ENCODE measurements around the gene ATP6V1E1.
"Not testable (repeated sequence)": the region's sequence is repeated elsewhere in the genome, so short reads cannot be mapped to it uniquely, and the experiment has no call there.

ATP6V1E1 gene

GRCh38 chr22:17641269-17641668 lies 12.7 kb upstream of the ATP6V1E1 start:
- Mint-ChIP-seq H3K36me3 (ENCODE audit: low read depth) (peaks cover 11% of the 10 kb centered on the region), H3K4me1 (ENCODE audit: low read depth) (peaks cover 24% of the 10 kb centered on the region), H3K4me3 (no peak overlapping the region), H3K27me3 (ENCODE audit: low read depth) (no peaks in the 10 kb centered on the region), H3K9me3 (no peaks in the 10 kb centered on the region), H3K27ac (peak overlapping the region; percentile 20)

DNA sequence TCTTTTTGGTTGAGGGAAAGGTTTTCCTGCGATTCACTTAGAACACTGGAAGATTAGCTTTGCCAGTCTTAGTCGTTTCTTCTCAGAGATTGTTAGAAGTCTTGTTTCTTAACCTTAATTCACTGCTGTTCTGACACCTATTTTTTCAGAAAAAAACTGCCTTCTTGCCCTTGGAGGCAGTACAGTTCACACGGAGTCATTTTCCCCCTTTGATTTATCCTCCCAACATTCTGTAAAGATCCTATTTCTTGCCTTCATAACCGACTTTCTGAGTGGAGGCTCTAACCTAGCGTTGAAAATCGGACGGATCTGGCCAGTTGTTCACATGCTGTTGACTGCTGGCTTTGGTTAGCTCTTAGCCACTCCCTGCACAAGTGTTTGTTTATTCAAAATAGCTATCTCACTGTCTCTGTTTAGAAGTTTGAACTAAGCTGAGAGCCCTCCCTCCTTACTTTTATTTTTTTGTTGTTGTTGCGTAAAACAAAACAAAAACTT lies 10.7 kb upstream of the ATP6V1E1 start:
- Mint-ChIP-seq H3K4me3 (peak overlapping the region; percentile 94), H3K4me1 (ENCODE audit: low read depth) (peaks cover 24% of the 10 kb centered on the region), H3K27ac (peak overlapping the region; percentile 99), H3K36me3 (ENCODE audit: low read depth) (peaks cover 11% of the 10 kb centered on the region), H3K27me3 (ENCODE audit: low read depth) (no peaks in the 10 kb centered on the region), H3K9me3 (no peaks in the 10 kb centered on the region)

DNA sequence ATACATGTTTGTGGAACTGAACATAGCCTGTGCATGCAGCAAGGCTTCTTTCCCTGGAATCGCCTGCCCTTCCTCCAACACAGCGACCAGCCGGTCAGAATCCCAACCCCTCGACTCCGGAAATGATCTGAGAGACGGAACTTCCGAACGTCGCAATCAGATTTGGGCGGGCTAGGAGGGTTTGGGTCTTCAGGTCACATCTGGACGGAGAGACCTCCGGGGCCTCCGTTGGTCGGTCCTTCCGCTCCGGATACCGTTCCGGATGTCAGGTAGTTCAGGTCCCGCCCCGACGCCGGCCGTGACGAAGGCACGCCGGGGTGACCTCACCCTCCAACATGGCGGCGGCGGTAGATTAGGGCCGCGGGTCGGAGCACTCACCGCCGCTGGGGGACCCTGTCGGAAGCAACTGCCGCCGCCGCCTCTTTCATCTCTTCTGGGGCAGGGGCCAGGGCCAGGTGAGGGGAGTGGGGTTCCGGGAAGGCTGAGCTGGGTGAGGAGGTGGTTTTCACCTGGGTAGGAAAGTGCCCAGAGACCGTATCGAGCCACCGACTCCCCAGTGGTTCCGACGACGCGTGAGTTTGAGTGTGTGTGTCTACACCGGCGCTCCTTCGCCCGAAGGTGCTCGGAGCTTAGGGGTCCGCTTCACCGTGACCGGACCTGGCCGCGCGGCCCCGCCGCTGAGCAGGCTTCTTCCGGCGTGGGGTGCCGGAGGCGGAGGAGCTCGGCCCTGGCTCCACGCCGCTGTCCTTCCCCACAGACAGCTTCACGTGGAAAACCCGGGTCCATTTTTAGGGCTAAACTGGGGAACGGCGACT lies 10.1 kb upstream of the ATP6V1E1 start, which contains the start of gene BCL2L13:
TSS of gene BCL2L13 (plus strand) at position 326 of the 815 bp plus-strand sequence. CDS start 16,955 bp downstream, outside the sequence.
- H3K9me3 Mint-ChIP-seq, result no peaks in the 10 kb centered on the region
- H3K27me3 Mint-ChIP-seq (ENCODE audit: low read depth), result no peaks in the 10 kb centered on the region
- H3K36me3 Mint-ChIP-seq (ENCODE audit: low read depth), result peaks cover 11% of the 10 kb centered on the region
- H3K4me1 Mint-ChIP-seq (ENCODE audit: low read depth), result peaks cover 24% of the 10 kb centered on the region
- H3K4me3 Mint-ChIP-seq, result peak within 1 kb of the TSS; percentile 94
- peak within 1 kb of the TSS; percentile 99 for H3K27ac Mint-ChIP-seq

- H3K9me3 Mint-ChIP-seq, result no peaks in the 10 kb centered on the region
- peak overlapping the region; percentile 94 for H3K4me3 Mint-ChIP-seq
- H3K36me3 Mint-ChIP-seq (ENCODE audit: low read depth), result peaks cover 11% of the 10 kb centered on the region
- peaks cover 24% of the 10 kb centered on the region for H3K4me1 Mint-ChIP-seq (ENCODE audit: low read depth)
- H3K27me3 Mint-ChIP-seq (ENCODE audit: low read depth), result no peaks in the 10 kb centered on the region
- peak overlapping the region; percentile 99 for H3K27ac Mint-ChIP-seq
These were observed 9.6 kb upstream of the ATP6V1E1 start for GRCh38 chr22:17638182-17638431.

- peaks cover 11% of the 10 kb centered on the region for H3K36me3 Mint-ChIP-seq (ENCODE audit: low read depth)
- peaks cover 23% of the 10 kb centered on the region for H3K4me1 Mint-ChIP-seq (ENCODE audit: low read depth)
- peak overlapping the region; percentile 94 for H3K4me3 Mint-ChIP-seq
- H3K9me3 Mint-ChIP-seq, result no peaks in the 10 kb centered on the region
- H3K27me3 Mint-ChIP-seq (ENCODE audit: low read depth), result no peaks in the 10 kb centered on the region
- H3K27ac Mint-ChIP-seq, result peak overlapping the region; percentile 99
These were observed 9.1 kb upstream of the ATP6V1E1 start for GRCh38 chr22:17637490-17638181.

DNA sequence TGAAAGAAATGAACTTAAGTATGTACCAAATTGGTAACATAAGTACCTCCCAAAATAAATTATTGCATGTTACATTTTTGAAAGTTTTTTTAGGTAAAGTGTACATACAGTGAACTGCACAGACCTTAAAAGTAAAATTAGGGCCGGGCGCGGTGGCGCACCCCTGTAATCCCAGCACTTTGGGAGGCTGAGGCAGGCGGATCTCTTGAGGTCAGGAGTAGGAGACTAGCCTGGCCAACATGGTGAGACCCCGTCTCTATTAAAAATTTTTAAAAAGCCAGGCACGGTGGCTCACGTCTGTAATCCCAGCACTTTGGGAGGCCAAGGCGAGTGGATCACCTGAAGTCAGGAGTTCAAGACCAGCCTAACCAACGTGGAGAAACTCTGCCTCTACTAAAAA lies 8.3 kb upstream of the ATP6V1E1 start:
- not testable (repeated sequence) for H3K27me3 Mint-ChIP-seq (ENCODE audit: low read depth); H3K4me3 Mint-ChIP-seq; H3K27ac Mint-ChIP-seq; H3K9me3 Mint-ChIP-seq
- peaks cover 23% of the 10 kb centered on the region for H3K4me1 Mint-ChIP-seq (ENCODE audit: low read depth)
- H3K36me3 Mint-ChIP-seq (ENCODE audit: low read depth), result peaks cover 11% of the 10 kb centered on the region

GRCh38 chr22:17634696-17635095 lies 6.1 kb upstream of the ATP6V1E1 start:
- Mint-ChIP-seq H3K27me3 (ENCODE audit: low read depth) (no peaks in the 10 kb centered on the region), H3K36me3 (ENCODE audit: low read depth) (peaks cover 6% of the 10 kb centered on the region), H3K4me1 (ENCODE audit: low read depth) (peaks cover 16% of the 10 kb centered on the region), H3K9me3 (no peaks in the 10 kb centered on the region), H3K4me3 (no peak overlapping the region), H3K27ac (no peak overlapping the region)

GRCh38 chr22:17633998-17634323 lies 5.4 kb upstream of the ATP6V1E1 start:
- H3K4me1 Mint-ChIP-seq (ENCODE audit: low read depth), result peaks cover 12% of the 10 kb centered on the region
- H3K27me3 Mint-ChIP-seq (ENCODE audit: low read depth), result no peaks in the 10 kb centered on the region
- H3K27ac Mint-ChIP-seq, result no peak overlapping the region
- no peak overlapping the region for H3K4me3 Mint-ChIP-seq
- H3K9me3 Mint-ChIP-seq, result no peaks in the 10 kb centered on the region
- H3K36me3 Mint-ChIP-seq (ENCODE audit: low read depth), result peaks cover 6% of the 10 kb centered on the region

DNA sequence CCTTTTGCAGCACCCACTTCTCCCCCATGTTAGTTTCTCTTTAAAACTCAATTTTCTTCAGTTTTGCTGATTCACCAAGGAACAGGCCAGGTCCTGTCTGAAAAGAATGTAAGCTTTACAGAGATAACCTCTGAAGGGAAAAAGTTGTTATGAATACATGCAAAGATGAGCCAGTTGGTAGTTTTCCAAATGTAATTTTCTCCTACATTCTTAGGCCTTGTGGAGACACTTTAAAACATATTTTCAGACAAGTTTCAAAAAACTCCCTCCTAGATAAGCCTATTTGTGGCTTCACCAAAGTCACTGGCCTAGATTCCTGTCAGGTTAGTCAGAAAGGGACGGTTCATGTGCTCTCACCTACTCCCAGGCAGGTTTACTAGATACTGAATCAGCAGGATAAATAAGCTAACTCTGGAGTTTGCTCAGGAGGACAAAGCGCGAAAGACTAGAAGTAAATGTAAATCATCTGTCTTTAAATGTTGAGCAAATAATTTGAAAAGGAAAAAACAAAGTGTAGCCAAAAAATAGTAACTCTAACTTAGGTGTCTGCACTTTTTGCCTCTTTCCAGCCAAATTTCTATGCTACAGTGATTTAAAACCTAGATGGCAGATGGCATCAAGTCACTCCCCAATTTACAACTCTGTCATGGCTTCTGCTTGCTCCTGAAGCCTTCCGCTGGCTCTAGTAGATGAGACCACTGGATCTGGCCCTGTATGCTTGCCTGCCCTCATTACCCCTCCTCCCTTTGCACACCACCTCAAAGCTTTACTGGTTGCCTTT lies 4.9 kb upstream of the ATP6V1E1 start:
- Mint-ChIP-seq H3K36me3 (ENCODE audit: low read depth) (peaks cover 3% of the 10 kb centered on the region), H3K4me3 (no peak overlapping the region), H3K4me1 (ENCODE audit: low read depth) (peaks cover 15% of the 10 kb centered on the region), H3K9me3 (no peaks in the 10 kb centered on the region), H3K27me3 (ENCODE audit: low read depth) (no peaks in the 10 kb centered on the region), H3K27ac (no peak overlapping the region)

- Mint-ChIP-seq H3K4me1 (ENCODE audit: low read depth) (peaks cover 6% of the 10 kb centered on the region), H3K4me3 (no peak overlapping the region), H3K27ac (no peak overlapping the region), H3K36me3 (ENCODE audit: low read depth) (no peaks in the 10 kb centered on the region), H3K9me3 (no peaks in the 10 kb centered on the region), H3K27me3 (ENCODE audit: low read depth) (no peaks in the 10 kb centered on the region)
These were observed 2.6 kb upstream of the ATP6V1E1 start for GRCh38 chr22:17631076-17631565.

GRCh38 chr22:17629641-17630040 lies 1.1 kb upstream of the ATP6V1E1 start:
- Mint-ChIP-seq H3K9me3 (no peaks in the 10 kb centered on the region), H3K27me3 (ENCODE audit: low read depth) (no peaks in the 10 kb centered on the region), H3K4me3 (peak overlapping the region; percentile 98), H3K27ac (peak overlapping the region; percentile 31), H3K36me3 (ENCODE audit: low read depth) (peaks cover under 1% of the 10 kb centered on the region), H3K4me1 (ENCODE audit: low read depth) (peaks cover 6% of the 10 kb centered on the region)

GRCh38 chr22:17629173-17629489 lies 582 bp upstream of the ATP6V1E1 start:
- Mint-ChIP-seq H3K27ac (peak overlapping the region; percentile 93), H3K9me3 (no peaks in the 10 kb centered on the region), H3K4me3 (peak overlapping the region; percentile 98)

DNA sequence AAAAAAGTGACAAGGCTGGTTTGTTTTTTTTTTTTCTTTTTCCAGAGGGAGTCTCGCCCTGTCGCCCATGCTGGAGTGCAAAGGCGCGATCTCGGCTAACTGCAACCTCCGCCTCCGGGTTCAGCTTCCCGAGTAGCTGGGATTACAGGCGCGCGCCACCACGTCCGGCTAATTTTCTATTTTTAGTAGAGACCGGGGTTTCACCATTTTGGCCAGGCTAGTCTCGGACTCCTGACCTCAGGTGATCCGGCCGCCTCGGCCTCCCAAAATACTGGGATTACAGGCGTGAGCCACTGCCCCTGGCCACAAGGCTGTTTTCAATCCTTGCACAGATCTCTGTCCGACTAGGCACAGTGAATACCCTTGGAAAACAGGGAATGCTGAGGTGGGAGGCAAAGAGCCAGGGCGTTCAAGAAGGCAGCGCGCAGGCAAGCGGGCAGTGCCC lies 566 bp downstream of the ATP6V1E1 start:
- H3K9me3 Mint-ChIP-seq, result no peaks in the 10 kb centered on the region
- peaks cover 1% of the 10 kb centered on the region for H3K36me3 Mint-ChIP-seq (ENCODE audit: low read depth)
- peak overlapping the region; percentile 98 for H3K4me3 Mint-ChIP-seq
- peaks cover 12% of the 10 kb centered on the region for H3K4me1 Mint-ChIP-seq (ENCODE audit: low read depth)
- peak overlapping the region; percentile 93 for H3K27ac Mint-ChIP-seq
- no peaks in the 10 kb centered on the region for H3K27me3 Mint-ChIP-seq (ENCODE audit: low read depth)

More at GRCh38 chr22:17629173-17629489, 582 bp upstream of the ATP6V1E1 start:
- H3K36me3 Mint-ChIP-seq (ENCODE audit: low read depth), result peaks cover 1% of the 10 kb centered on the region
- no peaks in the 10 kb centered on the region for H3K27me3 Mint-ChIP-seq (ENCODE audit: low read depth)
- peaks cover 6% of the 10 kb centered on the region for H3K4me1 Mint-ChIP-seq (ENCODE audit: low read depth)

DNA sequence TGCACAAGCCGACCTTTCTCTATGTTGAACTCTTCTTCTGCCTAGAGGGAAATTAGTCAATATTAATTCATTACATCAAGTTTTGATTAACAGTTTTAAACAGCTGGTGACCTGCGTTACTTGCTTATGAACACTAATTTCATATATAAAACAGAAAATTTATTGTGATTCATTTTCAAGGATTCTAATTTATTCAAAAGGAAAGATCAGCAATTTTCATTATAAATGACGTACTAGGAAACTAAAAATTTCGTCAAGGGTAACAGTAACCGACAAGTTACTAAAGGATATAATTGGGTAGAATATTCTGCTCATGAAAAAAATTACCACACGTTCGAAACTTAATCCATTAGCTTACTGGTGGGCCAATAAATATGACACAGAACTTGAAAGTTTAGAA lies 15.3 kb downstream of the ATP6V1E1 start:
- no peaks in the 10 kb centered on the region for H3K27me3 Mint-ChIP-seq (ENCODE audit: low read depth)
- no peak overlapping the region for H3K4me3 Mint-ChIP-seq
- H3K9me3 Mint-ChIP-seq, result no peaks in the 10 kb centered on the region
- H3K27ac Mint-ChIP-seq, result no peak overlapping the region
- H3K4me1 Mint-ChIP-seq (ENCODE audit: low read depth), result no peaks in the 10 kb centered on the region
- peaks cover 14% of the 10 kb centered on the region for H3K36me3 Mint-ChIP-seq (ENCODE audit: low read depth)
